Measurements from ENCODE around the gene MAP2K1. TPM values are rescaled to one million over a fixed set of nuclear protein-coding genes. Genes with fewer than 3 reads are reported as not detected.

The MAP2K1 gene
- total and polyA plus RNA-seq, 2 experiments from 2014 or later, result 62.7 to 96.5 TPM

GRCh38 chr15:66401130-66402021 lies 14.7 kb downstream of the MAP2K1 start:
- no peak for DNase-seq (ENCODE audit: low read depth in 1 of 2, low spot score in 1 of 2)
- Histone ChIP-seq H3K4me3 (no peak overlapping the region), H3K4me1 (ENCODE audit: low read depth) (peaks cover 30% of the 10 kb centered on the region), H3K27me3 (no peaks in the 10 kb centered on the region), H3K9me3 (ENCODE audit: low read depth) (no peaks in the 10 kb centered on the region), H3K36me3 (no peaks in the 10 kb centered on the region), H3K27ac (no peak overlapping the region)
- no peak for TF ChIP-seq CTCF (IDR thresholded peaks at IDR 0.05; ENCODE audit: low read depth, low read length)

- Histone ChIP-seq H3K27ac (no peak overlapping the region), H3K36me3 (no peaks in the 10 kb centered on the region), H3K4me1 (ENCODE audit: low read depth) (peaks cover 30% of the 10 kb centered on the region), H3K4me3 (no peak overlapping the region), H3K27me3 (no peaks in the 10 kb centered on the region), H3K9me3 (ENCODE audit: low read depth) (no peaks in the 10 kb centered on the region)
- DNase-seq (ENCODE audit: low read depth in 1 of 2, low spot score in 1 of 2), result no peak
- TF ChIP-seq CTCF (IDR thresholded peaks at IDR 0.05; ENCODE audit: low read depth, low read length), result no peak
Measured at GRCh38 chr15:66402761-66403284, 16.1 kb downstream of the MAP2K1 start.

GRCh38 chr15:66403323-66403722 lies 16.6 kb downstream of the MAP2K1 start:
- Histone ChIP-seq H3K36me3 (no peaks in the 10 kb centered on the region), H3K9me3 (ENCODE audit: low read depth) (no peaks in the 10 kb centered on the region), H3K4me3 (no peak overlapping the region), H3K4me1 (ENCODE audit: low read depth) (peaks cover 33% of the 10 kb centered on the region), H3K27me3 (no peaks in the 10 kb centered on the region), H3K27ac (no peak overlapping the region)
- TF ChIP-seq CTCF (IDR thresholded peaks at IDR 0.05; ENCODE audit: low read depth, low read length), result no peak
- no peak for DNase-seq (ENCODE audit: low read depth in 1 of 2, low spot score in 1 of 2)

GRCh38 chr15:66404122-66404521 lies 17.4 kb downstream of the MAP2K1 start:
- DNase-seq (ENCODE audit: low read depth in 1 of 2, low spot score in 1 of 2), result no peak
- H3K36me3 ChIP-seq, result no peaks in the 10 kb centered on the region
- H3K4me1 ChIP-seq (ENCODE audit: low read depth), result peaks cover 37% of the 10 kb centered on the region
- no peaks in the 10 kb centered on the region for H3K9me3 ChIP-seq (ENCODE audit: low read depth)
- no peaks in the 10 kb centered on the region for H3K27me3 ChIP-seq
- peak overlapping the region; percentile 60 for H3K27ac ChIP-seq
- TF ChIP-seq CTCF (IDR thresholded peaks at IDR 0.05; ENCODE audit: low read depth, low read length), result no peak
- H3K4me3 ChIP-seq, result no peak overlapping the region

GRCh38 chr15:66404532-66404931 lies 17.8 kb downstream of the MAP2K1 start:
- H3K36me3 ChIP-seq, result no peaks in the 10 kb centered on the region
- no peak overlapping the region for H3K4me3 ChIP-seq
- peak overlapping the region; percentile 60 for H3K27ac ChIP-seq
- peak in 1 of 2 donors; percentile 36 for DNase-seq (ENCODE audit: low read depth in 1 of 2, low spot score in 1 of 2)
- peaks cover 41% of the 10 kb centered on the region for H3K4me1 ChIP-seq (ENCODE audit: low read depth)
- no peak for TF ChIP-seq CTCF (IDR thresholded peaks at IDR 0.05; ENCODE audit: low read depth, low read length)
- H3K27me3 ChIP-seq, result no peaks in the 10 kb centered on the region
- H3K9me3 ChIP-seq (ENCODE audit: low read depth), result no peaks in the 10 kb centered on the region

Data from cardiac muscle cell (in vitro differentiated cells and primary cell).